A673 (cell line): Measurements from ENCODE around the gene SLC9A5. TPM values are rescaled to one million over a fixed set of nuclear protein-coding genes. Genes with fewer than 3 reads are reported as not detected.

Source experiments
- BruUV-seq: library from RNA; stranded (reverse); fragments of 400-500 nt; replicated peaks from 2 replicates; lab custom pipeline; 2021; lab: Mats Ljungman, UMichigan
- CTCF ChIA-PET: fragments of 300-600 bp; sonication (Branson Sonifier 250); formaldehyde crosslinking; loops from one replicate; lab custom pipeline; 2022; ENCODE audit warnings: antibody characterized with exemption; lab: Charles Lee
- POLR2A ChIA-PET: fragments of 300-600 bp; sonication (Branson Sonifier 250); formaldehyde crosslinking; loops from one replicate; lab custom pipeline; 2022; ENCODE audit warnings: antibody characterized with exemption; ENCODE audit not compliant: low non-redundant PET; lab: Charles Lee
- DNase-seq: peaks from one replicate; pipeline ENCODE4 v3.0.0-alpha.2; 2015; ENCODE audit warnings: low spot score
- H3K27ac ChIP-seq: fragments of 200-600 bp; sonication (generic); 2 replicates; pipeline ENCODE4 v1.5.1; 2016; ENCODE audit warnings: mixed run types, low read depth, mild to moderate bottlenecking, mixed read lengths, antibody characterized with exemption, low read length; ENCODE audit not compliant: poor library complexity, severe bottlenecking
- H3K27me3 ChIP-seq: fragments of 200-600 bp; sonication (generic); replicated peaks from 2 replicates; pipeline ENCODE4 v1.6.1; 2017; ENCODE audit warnings: mixed run types, low read depth, mild to moderate bottlenecking, mixed read lengths, antibody characterized with exemption, low read length; ENCODE audit not compliant: insufficient read depth, poor library complexity
- H3K36me3 ChIP-seq: fragments of 200-600 bp; sonication (generic); 2 replicates; pipeline ENCODE4 v1.6.1; 2016; ENCODE audit warnings: mixed run types, mild to moderate bottlenecking, mixed read lengths, antibody characterized with exemption, low read length; ENCODE audit not compliant: insufficient read depth, poor library complexity, severe bottlenecking
- H3K4me1 ChIP-seq: fragments of 200-600 bp; sonication (generic); 2 replicates; pipeline ENCODE4 v1.6.1; 2017; ENCODE audit warnings: mixed run types, mild to moderate bottlenecking, mixed read lengths, antibody characterized with exemption, low read length; ENCODE audit not compliant: insufficient read depth, poor library complexity, severe bottlenecking
- H3K4me3 ChIP-seq: fragments of 200-600 bp; sonication (generic); 2 replicates; pipeline ENCODE4 v1.5.1; 2016; ENCODE audit warnings: low read depth, mixed run types, mild to moderate bottlenecking, mixed read lengths, low read length; ENCODE audit not compliant: poor library complexity, severe bottlenecking
- H3K9me3 ChIP-seq: fragments of 200-600 bp; sonication (generic); 2 replicates; pipeline ENCODE4 v1.6.1; 2016; ENCODE audit warnings: mixed run types, low read depth, mild to moderate bottlenecking, mixed read lengths, antibody characterized with exemption, low read length; ENCODE audit not compliant: poor library complexity, severe bottlenecking
- CTCF ChIP-seq: fragments of 300-800, 200-600 bp; sonication (generic); conservative IDR thresholded peaks from 2 replicates; pipeline ENCODE4 v1.5.1; 2017; ENCODE audit warnings: low read depth, mild to moderate bottlenecking, antibody characterized with exemption, low read length, moderate library complexity, mixed read lengths
- EZH2 ChIP-seq: fragments of 200-600 bp; sonication (generic); IDR thresholded peaks from 2 replicates; pipeline ENCODE4 v1.6.1; 2017; ENCODE audit warnings: borderline replicate concordance, low read depth, mild to moderate bottlenecking, mixed read lengths, antibody characterized with exemption, low read length; ENCODE audit not compliant: poor library complexity, severe bottlenecking
- intact Hi-C: fragments of 100-400 bp; cut with micrococcal nuclease; formaldehyde crosslinking; loops from one replicate; pipeline ENCODE4 v1.10.0; 2022; ENCODE audit not compliant: unreplicated experiment
- total RNA-seq: library from RNA; stranded (reverse); gene quantifications from 2 replicates; pipeline ENCODE4 v1.2.3, GENCODE V29; 2021

The SLC9A5 gene
- total RNA-seq, 1 experiment from 2014 or later: 2.4 TPM

GRCh38 chr16:67294171-67294757 is 45.5 kb downstream of the SLC9A5 start:
- ChIA-PET CTCF (no interaction called here), POLR2A (no interaction called here)
- TF ChIP-seq EZH2 (no peak), CTCF (no peak)
- Histone ChIP-seq H3K36me3 (no peaks in the 10 kb centered on the region), H3K27me3 (no peaks in the 10 kb centered on the region), H3K4me1 (no peaks in the 10 kb centered on the region), H3K4me3 (no peak overlapping the region), H3K27ac (no peak overlapping the region), H3K9me3 (no peaks in the 10 kb centered on the region)
- intact Hi-C loops: no loop called here
- BruUV-seq: no TSS peak
- DNase-seq: no peak

- BruUV-seq: no TSS peak
- Histone ChIP-seq H3K4me3 (no peak overlapping the region), H3K27ac (no peak overlapping the region), H3K4me1 (no peaks in the 10 kb centered on the region), H3K36me3 (no peaks in the 10 kb centered on the region), H3K27me3 (no peaks in the 10 kb centered on the region), H3K9me3 (no peaks in the 10 kb centered on the region)
- TF ChIP-seq EZH2: no peak
- no peak for TF ChIP-seq CTCF
- DNase-seq: no peak
- ChIA-PET POLR2A (no interaction called here), CTCF (no interaction called here)
- intact Hi-C loops: no loop called here
Measured at GRCh38 chr16:67294938-67295361, 46.2 kb downstream of the SLC9A5 start.

- CTCF ChIA-PET: interaction anchor here (0.9 kb wide), 1 partner anchor 36 kb away, joined by 3 read pairs; no protein-coding TSS in a partner anchor
- no peaks in the 10 kb centered on the region for H3K9me3 ChIP-seq
- TF ChIP-seq EZH2: no peak
- no peak for TF ChIP-seq CTCF
- no peak overlapping the region for H3K4me3 ChIP-seq
- H3K4me1 ChIP-seq: no peaks in the 10 kb centered on the region
- DNase-seq: no peak
- intact Hi-C loops: no loop called here
- H3K27me3 ChIP-seq: no peaks in the 10 kb centered on the region
- H3K27ac ChIP-seq: no peak overlapping the region
- BruUV-seq: no TSS peak
- H3K36me3 ChIP-seq: no peaks in the 10 kb centered on the region
- POLR2A ChIA-PET: no interaction called here
Measured at GRCh38 chr16:67296420-67296819, 47.6 kb downstream of the SLC9A5 start.
